GM21619 (cell line): ENCODE measurements around the gene ZNF618.

ENCODE experiments used
- ATAC-seq: cut with Tn5 transposase; IDR thresholded peaks from one replicate; pipeline ENCODE4 v1.9.1; 2021; ENCODE audit not compliant: unreplicated experiment

ZNF618 gene

DNA sequence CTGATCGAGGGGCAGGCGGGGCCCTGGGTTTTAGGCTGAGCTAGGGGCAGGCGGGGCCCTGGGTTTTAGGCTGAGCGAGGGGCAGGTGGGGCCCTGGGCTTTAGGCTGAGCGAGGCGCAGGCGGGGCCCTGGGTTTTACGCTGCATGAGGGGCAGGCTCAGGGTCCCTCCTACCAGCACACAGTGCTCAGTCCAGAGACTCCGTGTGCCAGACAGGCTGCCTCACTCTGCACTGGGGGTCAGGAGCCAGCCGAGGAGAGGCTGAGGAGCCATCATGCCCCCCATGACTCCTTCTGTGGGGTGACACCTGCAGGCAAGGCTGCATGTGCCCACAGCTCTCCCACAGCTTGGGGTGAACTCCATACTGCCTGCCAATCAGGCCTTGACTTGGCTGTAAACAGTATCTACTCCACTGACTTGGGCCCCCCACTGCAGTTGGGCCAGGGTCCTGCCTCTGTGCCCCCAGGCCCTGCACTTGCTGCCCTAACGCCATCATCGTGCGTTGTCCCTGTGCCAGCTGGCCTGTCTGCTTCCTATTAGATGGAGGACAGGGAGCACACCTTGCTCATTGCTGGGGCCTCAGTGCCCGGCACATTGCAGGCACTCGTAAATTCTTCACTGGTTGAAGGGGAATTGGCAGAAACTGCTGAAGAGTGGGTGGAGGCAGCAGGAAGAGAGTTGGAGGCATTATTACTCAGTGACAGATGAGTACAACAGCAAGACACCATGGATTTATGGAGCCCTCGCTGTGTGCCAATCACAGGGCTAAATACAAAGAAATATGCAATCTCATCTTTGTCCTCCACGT, 123.3 kb downstream of the ZNF618 start:
- no peak for ATAC-seq

DNA sequence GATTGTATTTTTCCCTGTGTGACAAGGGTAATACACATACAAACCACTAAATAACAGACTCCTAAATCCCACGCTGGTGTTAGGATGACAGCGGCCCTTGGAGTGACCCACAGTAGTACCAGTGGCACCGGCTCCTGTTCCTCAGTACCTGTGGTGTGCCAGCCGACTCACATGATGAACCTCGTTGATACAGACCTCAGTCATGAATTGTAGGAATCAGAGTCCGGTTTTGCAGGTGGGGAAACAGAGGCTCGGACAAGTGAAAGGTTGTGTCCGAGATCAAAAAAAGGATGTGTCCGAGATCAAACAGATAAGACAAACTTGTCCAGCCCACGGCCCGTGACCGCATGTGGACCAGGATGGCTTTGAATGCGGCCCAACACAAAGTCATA, 124.0 kb downstream of the ZNF618 start:
- no peak for ATAC-seq

DNA sequence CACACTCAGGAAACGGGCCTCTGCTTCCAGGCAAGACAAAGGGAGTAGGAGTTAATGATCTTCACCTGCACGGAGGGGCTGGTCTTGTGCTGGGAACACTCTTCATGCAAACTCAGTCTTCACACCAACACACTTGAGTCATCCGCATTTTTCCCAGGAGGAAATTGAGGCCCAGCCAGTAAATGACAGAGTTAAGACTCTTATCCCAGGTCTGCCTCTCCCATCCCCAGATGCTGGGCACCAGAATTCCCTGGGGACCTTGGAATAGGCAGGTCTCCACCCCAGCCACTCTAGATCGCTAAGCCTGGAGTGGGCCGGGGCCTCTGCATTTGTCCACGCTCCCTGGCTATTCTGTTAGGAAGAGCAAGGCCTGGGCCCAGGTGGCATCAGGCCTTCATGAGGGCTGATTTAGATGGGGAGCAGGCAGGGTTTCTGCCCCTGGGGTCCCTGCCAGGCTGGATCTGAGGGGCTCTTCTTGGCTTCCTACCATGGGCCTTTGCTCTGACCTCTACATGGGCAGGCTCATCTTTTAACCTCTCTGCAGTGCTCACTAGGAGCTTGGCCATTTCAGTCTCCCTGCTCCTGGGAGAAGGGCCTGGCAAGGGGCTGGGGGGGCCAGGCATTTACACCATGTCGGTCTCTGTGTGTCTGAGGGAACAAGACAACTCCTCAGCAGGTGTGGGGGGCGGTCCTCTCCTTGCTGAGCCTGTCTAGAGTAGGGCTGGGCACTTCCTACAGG, 124.7 kb downstream of the ZNF618 start:
- no peak for ATAC-seq

DNA sequence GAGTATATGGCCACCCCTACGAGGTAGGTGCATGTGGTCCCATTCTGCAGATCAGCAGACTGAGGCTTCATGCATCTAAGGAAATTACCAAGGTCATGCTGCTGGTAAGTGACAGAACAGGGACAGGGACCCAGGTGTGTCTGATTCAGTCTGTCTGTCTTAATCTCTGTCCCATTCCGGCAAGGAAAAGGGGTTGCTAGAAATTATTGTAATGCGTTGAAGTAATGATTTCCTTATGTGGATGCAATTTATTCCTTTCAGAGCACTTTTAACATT, 125.2 kb downstream of the ZNF618 start:
- no peak for ATAC-seq

DNA sequence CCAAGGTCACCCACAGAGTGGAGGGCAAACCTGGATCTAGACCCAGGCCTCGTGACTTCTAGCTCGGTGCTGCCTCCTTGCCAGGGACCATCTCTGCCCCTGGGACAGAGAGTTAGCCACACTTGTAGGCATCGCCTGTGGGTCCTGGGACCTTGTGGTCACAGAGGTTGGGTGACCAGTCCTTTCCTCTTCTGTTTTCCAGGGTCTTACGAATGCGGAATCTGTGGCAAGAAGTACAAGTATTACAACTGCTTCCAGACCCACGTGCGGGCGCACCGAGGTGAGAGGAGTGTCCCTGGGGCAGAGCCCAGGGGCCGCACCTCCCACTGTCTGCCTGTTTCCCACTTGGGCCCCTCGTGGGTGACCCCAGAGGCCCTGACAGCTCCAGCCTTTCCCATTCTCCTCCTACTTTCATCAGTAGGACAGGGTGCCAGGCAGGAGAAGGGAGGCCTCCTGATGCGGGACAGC, 125.7 kb downstream of the ZNF618 start:
- ATAC-seq, result no peak

DNA sequence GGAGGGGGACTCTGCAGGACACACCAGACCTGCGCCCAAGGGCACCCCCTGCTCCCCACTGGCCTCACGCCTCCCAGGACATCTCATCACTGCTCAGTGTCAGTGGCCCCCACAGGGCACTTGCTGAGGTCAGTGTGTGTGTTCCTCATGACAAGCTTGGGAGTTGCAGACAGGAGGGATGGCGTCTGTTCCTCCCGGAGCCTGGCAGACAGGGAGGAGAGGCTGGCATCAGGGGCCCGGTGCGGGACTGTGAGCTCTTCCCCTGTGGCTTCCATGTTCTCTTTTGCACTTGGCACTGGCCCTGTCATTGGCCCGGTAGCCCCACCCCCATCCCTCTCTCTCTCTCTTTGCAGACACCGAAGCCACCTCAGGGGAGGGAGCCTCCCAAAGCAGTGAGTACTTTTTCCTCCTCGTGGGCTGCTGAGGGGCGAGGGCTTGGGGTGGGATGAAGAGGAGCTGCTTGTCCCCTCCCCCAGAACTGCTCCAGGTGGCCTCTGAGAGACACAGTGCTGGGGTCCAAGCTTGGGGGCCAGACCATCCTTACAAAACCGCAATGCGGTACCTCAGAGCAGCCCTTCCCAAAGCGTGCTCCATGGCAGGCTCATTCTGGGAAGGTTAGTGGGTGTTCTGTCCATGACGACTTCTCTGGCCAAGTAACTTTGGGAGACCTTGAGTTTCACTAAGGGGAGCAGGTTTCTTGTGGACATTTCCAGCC, 126.3 kb downstream of the ZNF618 start:
- ATAC-seq, result no peak

DNA sequence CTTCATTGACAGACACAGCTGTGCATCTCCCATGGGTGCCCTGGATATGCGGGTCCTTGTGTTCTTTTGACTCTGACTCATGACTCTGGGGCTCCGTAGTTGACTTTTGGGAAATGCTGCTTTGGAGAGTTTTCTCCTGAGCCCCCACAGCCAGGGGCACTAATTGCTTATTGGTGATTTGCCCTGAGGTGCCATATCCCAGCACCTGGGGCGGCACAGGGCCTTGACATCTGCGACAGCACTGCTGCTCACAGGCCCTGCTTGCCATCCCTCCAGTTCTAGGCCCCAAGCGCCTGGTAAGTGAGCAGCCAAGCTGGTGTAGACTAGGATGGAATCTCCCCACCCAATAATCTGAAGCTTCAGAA, 126.9 kb downstream of the ZNF618 start:
- ATAC-seq, result no peak

DNA sequence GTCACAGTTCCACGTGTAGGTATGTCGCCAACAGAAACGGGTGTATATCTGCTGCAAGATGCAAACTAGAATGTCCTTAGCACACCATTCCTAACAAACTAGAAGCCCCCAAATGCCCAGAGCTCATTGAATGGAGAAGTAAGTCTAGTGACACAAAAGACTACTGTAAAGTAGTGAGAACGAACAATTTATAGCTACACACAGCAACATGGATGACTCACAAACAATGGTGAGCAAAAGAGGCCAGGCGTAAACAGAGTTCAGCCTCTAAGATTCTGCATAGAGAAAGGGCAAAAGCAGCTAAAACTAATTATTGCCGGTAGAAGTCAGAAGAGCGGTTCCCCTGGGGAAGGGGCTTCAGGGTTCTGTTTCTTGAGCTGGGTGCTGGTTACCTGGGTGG, 127.2 kb downstream of the ZNF618 start:
- no peak for ATAC-seq

DNA sequence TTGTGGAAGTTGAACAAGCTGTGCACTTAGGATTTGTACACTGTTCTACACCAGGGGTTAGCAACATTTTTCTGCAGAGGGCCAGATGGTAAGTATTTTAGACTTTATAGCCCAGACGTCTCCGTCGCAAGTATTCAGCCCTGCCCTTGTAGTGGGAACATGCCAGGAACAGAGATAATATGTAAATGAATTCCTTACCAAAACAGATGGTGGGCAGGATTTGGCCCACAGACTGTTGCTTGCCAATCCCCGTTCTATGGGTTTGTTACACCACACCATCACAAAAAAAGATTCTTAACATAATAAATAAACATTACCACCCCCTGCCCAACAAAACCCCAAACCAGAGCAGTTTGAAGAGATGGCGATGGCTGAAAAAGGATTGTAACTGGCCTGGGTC, 127.6 kb downstream of the ZNF618 start:
- no peak for ATAC-seq

DNA sequence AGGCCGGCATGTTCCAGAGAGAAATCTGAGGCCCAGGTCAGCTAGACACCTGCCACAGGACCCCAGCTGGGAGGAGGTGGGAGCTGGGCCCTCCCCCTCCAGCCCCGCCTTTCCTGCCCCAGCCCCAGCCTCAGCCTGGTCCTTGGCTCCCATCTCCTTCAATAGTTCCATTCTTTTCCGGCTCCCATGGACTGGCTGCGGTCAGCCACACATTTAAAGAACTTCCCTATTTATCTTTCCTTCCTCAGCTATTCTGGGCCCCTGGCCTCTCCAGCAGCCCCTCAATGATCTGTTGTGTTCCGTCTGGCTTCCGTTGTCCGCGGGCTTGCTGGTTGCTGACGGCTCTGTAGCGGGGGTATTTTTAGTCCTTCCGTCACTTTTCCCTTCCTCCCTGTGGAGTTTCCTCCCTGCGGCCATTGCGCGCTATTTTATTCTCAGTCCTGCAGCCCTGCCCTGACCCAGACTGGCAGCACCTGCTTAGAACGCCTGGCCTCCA, 128.2 kb downstream of the ZNF618 start:
- no peak for ATAC-seq

DNA sequence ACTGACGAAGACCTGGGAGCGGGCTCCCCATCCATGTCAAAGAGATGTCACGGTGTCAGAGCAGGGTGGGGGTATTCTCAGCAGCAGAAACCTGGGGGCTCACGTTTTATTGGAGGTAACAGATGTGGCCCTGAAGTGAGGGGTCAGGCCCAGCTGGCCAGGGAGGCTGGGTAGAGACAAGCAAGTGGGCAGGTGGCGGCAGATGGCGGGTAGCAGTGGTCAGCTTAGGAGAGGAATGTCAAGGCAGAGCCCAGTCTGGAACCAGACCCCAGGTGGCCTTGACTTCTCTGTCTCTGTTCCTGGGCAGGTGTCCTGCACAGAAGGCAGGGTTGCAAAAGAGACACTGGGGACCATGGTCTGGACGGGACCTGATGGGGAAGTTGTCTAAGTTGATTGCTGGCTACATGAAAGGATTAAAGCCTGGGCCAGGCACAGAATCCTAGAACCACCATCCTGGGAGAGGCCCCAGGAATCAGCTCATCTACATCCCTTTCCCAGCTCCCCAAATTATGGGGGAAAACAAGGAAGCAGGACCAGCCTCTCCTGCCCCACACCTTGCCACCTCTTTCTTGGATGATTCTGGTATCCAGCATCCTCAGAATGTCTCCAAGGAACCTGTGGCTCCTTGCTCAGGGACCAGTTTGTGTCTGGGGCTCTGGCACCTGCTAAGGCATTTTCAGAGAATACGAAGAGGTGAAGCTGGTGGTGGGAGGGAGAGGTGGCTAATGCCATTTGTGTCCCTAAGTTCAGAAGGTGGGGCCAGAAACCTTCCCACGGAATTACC, 129.5 kb downstream of the ZNF618 start:
- ATAC-seq, result no peak

DNA sequence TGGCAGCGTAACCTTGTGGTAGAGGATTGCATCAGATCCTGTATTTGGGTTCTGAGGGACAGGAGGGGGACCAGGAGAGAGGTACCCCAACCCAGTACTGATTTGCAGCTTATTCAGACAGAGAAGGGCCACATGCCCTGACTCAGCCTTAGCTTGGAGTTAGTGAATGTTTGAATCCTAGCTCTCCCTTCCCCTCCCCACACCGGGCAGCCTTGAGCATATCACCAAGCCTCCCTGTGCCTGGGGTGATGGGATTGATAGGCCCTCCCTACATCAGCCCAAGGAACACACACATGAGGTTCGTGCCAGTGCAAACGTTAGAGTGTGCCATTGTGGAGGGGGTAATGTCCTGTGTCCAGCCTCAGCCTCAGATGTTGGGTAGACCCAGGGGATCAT, 130.0 kb downstream of the ZNF618 start:
- no peak for ATAC-seq

DNA sequence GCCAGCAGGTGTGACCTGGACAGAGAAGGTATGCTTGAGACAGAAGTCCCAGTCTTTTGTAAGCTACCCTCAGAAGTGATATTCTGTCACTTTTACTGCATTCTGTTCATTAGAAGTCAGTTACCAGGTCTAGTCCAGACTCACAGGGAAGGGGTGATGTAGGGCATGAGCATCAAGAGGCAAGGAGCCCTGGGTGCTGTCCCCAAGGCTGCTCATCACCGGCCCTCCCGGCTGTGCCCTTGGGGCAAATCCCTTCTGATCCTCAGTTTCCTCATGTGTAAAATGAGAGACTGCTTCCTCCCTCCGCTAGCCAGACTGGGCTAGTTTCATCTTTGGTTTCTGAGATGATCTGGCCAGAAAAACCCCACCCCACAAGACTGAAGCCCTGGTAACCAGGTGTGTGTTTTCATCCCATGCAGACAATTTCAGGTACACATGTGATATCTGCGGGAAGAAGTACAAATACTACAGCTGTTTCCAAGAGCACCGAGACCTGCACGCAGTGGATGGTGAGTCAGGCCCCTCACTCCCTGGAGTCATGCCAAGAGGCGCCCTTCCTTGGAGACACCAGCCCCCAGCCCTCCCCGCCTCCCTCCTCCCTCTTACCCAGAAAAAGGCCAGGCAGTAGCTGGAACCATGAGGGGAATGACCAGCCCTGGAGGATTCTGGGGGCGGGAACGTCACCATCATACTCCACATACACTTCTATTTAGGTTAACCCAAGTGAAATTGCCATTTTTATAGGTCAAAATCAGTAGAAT, 131.0 kb downstream of the ZNF618 start:
- ATAC-seq, result no peak

DNA sequence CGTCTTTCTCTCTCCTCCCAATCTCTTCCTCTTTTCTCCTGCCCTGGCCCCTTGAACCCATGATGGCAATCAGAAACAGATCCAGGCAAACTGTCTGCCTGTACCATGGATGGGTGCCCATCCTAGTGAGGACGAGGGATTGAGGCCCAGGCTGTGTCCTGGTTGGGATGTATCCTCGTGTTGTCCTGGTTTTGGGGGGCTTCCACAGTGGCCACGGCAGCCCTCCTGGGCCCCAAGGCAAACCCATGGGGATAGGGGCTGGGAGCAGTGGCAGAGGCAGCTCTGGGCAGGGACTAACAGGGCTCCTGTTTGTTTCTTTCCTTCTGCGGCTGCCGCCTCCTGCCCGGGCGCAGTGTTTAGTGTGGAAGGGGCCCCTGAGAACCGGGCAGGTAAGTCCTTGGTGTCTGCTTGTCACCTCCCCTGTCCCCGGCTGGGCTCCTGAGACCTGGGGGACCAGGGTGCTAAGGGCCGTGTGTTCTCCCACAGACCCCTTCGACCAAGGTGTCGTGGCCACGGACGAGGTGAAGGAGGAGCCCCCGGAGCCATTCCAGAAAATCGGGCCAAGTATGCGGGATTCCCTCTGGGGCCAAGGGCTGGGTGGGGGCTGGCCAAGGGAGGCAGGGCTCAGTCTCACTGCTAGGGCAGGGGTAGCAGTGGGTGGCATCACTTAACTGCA, 132.0 kb downstream of the ZNF618 start:
- no peak for ATAC-seq

DNA sequence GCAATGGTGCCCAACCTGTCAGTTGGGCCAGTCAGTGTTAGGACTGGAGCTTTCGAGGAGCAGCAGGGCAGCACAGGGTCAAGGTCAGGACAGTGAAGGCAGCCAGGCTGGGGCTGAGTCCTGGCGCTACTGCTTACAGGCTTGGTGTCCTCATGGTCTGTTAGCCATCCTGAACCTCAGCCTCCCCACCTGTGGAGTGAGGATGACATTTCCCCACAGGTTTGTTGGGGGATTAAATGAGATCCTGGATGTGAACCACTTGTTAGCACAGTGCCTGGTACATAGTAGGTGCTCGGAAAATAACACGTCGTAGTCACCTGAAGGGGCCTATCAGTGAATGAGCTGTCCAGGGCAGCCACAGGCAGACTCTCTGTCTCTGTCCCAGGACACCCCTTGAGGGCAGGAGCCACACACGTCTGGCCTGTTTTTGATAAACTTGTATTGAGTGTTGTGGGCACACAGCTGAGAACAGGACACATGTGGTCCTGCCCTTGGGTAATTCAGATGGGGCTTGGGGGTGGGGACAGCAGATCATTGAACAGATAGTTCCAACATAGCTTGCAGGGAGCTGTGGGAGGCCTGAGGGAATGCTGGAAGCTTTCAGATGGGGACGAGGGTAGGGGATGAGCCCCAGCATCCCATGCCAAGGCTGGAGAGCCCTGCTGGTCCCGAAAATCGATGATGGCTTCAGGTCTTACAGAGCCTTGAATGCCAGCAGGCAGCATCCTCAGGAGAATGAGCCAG, 132.7 kb downstream of the ZNF618 start:
- ATAC-seq, result no peak

DNA sequence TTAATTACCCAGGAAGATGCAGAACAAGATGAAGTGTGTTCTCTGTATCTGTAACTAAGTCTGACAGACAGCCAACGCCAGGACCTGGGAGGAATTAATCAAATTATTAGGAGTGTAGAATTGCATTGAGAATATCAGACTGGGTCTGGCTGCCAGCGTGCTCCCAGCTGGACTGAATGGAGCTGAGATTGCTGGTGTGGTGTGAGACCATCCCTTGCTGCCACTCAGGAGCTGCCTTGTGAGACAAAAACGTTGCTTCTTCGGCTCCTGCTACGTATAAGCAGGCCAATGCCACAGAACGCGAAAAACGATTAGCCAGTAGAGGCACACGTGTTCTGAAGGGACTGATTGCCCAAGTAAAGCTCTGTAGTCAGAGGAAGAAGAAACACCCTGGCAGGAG, 135.2 kb downstream of the ZNF618 start:
- no peak for ATAC-seq

DNA sequence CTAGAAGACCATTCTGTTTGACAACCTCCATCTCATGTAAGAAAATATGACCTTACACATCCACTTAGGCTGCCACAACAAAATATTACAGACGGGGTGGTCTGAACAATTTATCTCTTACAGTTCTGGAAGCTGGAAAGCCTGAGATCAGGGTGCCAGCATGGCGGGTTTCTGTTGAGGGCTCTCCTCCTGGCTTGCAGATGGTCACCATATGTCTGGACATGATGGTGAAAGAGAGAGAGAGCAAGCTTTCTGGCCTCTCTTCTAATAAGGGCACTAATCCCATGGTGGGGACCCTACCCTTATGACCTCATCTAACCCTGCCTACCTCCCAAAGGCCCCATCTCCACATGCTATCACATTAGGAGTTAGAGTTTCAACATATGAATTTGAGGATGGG, 136.0 kb downstream of the ZNF618 start:
- no peak for ATAC-seq

DNA sequence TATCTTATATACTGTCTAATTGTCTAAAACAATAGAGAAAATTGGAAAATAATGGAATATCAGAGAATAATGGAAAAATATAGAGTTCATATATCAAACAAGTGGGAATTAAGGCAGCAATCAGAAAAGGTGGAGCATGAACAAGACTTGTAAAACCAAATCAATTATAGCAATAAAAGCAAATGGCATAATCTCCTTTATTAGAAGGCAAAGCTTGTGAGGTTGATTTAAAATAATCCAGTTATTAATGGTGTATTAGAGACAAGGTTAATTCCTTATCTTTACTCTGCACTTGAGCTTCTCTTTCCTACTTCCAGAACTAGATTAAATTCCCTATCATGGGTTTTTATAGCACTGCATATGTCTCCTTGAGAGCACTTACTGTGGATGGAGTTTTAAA, 137.9 kb downstream of the ZNF618 start:
- ATAC-seq, result no peak

DNA sequence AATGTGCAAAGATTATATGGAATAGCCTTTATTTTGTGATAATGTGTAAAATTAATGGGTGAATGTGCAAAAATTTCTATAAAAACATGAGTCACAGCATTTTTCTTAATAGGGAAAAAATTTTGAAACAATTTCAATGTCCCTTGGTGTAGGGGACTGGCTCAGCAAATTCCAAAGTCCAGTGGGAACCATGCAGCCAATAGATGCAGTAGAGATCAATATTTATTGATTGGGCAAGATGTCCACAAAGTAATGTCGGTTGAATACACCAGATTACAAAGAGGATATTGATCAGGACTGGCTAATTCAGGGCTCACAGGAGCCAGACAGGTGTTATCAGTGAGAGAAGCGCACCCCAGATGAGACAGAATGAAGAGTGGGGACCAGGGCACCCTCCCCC, 139.5 kb downstream of the ZNF618 start:
- no peak for ATAC-seq
